HEK293 (cell line): Measurements from ENCODE around the gene PRKRA.

Experiments
- GFI1B ChIP-seq: fragments of 450-650 bp; formaldehyde crosslinking; IDR thresholded peaks from 2 replicates; pipeline ENCODE4 v1.5.1; 2016; ENCODE audit warnings: missing biosample characterization, missing genetic modification characterization
- RBAK ChIP-seq: fragments of 450-650 bp; formaldehyde crosslinking; IDR thresholded peaks from 2 replicates; pipeline ENCODE4 v1.5.1; 2016; ENCODE audit warnings: missing biosample characterization, missing genetic modification characterization
- SETDB1 ChIP-seq: IDR thresholded peaks from one replicate; pipeline ENCODE4 v1.6.1; 2017; ENCODE audit warnings: mild to moderate bottlenecking, low read length, moderate library complexity, mixed read lengths; ENCODE audit not compliant: insufficient read length
- SP2 ChIP-seq: fragments of 450-650 bp; formaldehyde crosslinking; IDR thresholded peaks from 2 replicates; pipeline ENCODE4 v1.5.1; 2016; ENCODE audit warnings: missing biosample characterization, missing genetic modification characterization
- ZFP41 ChIP-seq: fragments of 450-650 bp; formaldehyde crosslinking; IDR thresholded peaks from 2 replicates; pipeline ENCODE4 v1.5.1; 2016; ENCODE audit warnings: missing biosample characterization, missing genetic modification characterization, borderline replicate concordance
- ZNF155 ChIP-seq: fragments of 450-650 bp; formaldehyde crosslinking; IDR thresholded peaks from 2 replicates; pipeline ENCODE4 v1.5.1; 2016; ENCODE audit warnings: missing biosample characterization, missing genetic modification characterization
- ZNF391 ChIP-seq: fragments of 450-650 bp; formaldehyde crosslinking; IDR thresholded peaks from 2 replicates; pipeline ENCODE4 v1.5.1; 2016; ENCODE audit warnings: low read depth, missing biosample characterization, missing genetic modification characterization, borderline replicate concordance
- ZSCAN30 ChIP-seq: fragments of 450-650 bp; IDR thresholded peaks from 2 replicates; pipeline ENCODE4 v1.5.1; 2018; ENCODE audit warnings: missing biosample characterization, mild to moderate bottlenecking, missing genetic modification characterization, moderate library complexity
- TF ChIP-seq, protein P1 (sequence below): fragments of 450-650 bp; formaldehyde crosslinking; IDR thresholded peaks from 2 replicates; pipeline ENCODE4 v1.5.1; 2016; ENCODE audit warnings: missing biosample characterization, missing genetic modification characterization
- TF ChIP-seq, protein P2 (sequence below): fragments of 450-650 bp; formaldehyde crosslinking; IDR thresholded peaks from 2 replicates; pipeline ENCODE4 v1.5.1; 2016; ENCODE audit warnings: missing biosample characterization, missing genetic modification characterization, low read depth
- TF ChIP-seq, protein P3 (sequence below): fragments of 450-650 bp; formaldehyde crosslinking; IDR thresholded peaks from 2 replicates; pipeline ENCODE4 v1.5.1; 2016; ENCODE audit warnings: missing biosample characterization, missing genetic modification characterization
- TF ChIP-seq, protein P4 (sequence below): fragments of 450-650 bp; formaldehyde crosslinking; IDR thresholded peaks from 2 replicates; pipeline ENCODE4 v1.5.1; 2016; ENCODE audit warnings: missing biosample characterization, missing genetic modification characterization

DNA sequence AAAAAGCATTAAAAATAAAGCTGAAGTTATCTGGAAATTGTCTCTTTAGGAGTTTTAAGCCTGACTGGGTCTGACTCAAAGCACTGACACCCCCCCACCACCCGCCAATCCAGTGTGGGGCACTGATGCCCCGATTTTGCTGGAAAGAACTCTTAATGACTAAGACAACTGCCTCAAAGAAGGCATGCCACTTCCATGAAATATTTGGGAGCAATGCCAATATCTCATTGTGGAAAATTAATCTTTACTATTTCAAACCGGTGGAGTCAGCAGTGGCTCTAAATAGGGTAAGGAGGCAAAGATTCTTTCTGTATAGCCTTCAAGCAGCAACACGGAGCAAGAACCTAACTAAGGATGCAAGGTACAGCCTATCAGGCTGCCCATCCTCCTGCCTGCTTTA, 23.0 kb upstream of the PRKRA start:
- TF ChIP-seq, protein P1, sequence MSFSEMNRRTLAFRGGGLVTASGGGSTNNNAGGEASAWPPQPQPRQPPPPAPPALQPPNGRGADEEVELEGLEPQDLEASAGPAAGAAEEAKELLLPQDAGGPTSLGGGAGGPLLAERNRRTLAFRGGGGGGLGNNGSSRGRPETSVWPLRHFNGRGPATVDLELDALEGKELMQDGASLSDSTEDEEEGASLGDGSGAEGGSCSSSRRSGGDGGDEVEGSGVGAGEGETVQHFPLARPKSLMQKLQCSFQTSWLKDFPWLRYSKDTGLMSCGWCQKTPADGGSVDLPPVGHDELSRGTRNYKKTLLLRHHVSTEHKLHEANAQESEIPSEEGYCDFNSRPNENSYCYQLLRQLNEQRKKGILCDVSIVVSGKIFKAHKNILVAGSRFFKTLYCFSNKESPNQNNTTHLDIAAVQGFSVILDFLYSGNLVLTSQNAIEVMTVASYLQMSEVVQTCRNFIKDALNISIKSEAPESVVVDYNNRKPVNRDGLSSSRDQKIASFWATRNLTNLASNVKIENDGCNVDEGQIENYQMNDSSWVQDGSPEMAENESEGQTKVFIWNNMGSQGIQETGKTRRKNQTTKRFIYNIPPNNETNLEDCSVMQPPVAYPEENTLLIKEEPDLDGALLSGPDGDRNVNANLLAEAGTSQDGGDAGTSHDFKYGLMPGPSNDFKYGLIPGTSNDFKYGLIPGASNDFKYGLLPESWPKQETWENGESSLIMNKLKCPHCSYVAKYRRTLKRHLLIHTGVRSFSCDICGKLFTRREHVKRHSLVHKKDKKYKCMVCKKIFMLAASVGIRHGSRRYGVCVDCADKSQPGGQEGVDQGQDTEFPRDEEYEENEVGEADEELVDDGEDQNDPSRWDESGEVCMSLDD (tag by site-specific recombination): no peak
- TF ChIP-seq ZSCAN30 (no peak), ZNF155 (no peak), SETDB1 (no peak), ZNF391 (no peak), SP2 (tag by site-specific recombination) (no peak), ZFP41 (tag by site-specific recombination) (no peak), RBAK (tag by site-specific recombination) (no peak), GFI1B (tag by site-specific recombination) (no peak)
- TF ChIP-seq, protein P2, sequence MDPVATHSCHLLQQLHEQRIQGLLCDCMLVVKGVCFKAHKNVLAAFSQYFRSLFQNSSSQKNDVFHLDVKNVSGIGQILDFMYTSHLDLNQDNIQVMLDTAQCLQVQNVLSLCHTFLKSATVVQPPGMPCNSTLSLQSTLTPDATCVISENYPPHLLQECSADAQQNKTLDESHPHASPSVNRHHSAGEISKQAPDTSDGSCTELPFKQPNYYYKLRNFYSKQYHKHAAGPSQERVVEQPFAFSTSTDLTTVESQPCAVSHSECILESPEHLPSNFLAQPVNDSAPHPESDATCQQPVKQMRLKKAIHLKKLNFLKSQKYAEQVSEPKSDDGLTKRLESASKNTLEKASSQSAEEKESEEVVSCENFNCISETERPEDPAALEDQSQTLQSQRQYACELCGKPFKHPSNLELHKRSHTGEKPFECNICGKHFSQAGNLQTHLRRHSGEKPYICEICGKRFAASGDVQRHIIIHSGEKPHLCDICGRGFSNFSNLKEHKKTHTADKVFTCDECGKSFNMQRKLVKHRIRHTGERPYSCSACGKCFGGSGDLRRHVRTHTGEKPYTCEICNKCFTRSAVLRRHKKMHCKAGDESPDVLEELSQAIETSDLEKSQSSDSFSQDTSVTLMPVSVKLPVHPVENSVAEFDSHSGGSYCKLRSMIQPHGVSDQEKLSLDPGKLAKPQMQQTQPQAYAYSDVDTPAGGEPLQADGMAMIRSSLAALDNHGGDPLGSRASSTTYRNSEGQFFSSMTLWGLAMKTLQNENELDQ (tag by site-specific recombination): no peak
- TF ChIP-seq, protein P3, sequence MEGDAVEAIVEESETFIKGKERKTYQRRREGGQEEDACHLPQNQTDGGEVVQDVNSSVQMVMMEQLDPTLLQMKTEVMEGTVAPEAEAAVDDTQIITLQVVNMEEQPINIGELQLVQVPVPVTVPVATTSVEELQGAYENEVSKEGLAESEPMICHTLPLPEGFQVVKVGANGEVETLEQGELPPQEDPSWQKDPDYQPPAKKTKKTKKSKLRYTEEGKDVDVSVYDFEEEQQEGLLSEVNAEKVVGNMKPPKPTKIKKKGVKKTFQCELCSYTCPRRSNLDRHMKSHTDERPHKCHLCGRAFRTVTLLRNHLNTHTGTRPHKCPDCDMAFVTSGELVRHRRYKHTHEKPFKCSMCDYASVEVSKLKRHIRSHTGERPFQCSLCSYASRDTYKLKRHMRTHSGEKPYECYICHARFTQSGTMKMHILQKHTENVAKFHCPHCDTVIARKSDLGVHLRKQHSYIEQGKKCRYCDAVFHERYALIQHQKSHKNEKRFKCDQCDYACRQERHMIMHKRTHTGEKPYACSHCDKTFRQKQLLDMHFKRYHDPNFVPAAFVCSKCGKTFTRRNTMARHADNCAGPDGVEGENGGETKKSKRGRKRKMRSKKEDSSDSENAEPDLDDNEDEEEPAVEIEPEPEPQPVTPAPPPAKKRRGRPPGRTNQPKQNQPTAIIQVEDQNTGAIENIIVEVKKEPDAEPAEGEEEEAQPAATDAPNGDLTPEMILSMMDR (tag by site-specific recombination): no peak
- TF ChIP-seq, protein P4, sequence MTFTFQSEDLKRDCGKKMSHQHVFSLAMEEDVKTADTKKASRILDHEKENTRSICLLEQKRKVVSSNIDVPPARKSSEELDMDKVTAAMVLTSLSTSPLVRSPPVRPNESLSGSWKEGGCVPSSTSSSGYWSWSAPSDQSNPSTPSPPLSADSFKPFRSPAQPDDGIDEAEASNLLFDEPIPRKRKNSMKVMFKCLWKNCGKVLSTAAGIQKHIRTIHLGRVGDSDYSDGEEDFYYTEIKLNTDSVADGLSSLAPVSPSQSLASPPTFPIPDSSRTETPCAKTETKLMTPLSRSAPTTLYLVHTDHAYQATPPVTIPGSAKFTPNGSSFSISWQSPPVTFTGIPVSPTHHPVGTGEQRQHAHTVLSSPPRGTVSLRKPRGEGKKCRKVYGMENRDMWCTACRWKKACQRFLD (tag by site-specific recombination): no peak
